HepG2 (cell line): ENCODE results near the gene LMCD1. TPM values are rescaled to one million over a fixed set of nuclear protein-coding genes. Genes with fewer than 3 reads are reported as not detected.

Experiments used
- ATAC-seq: fragments of 200-7000 bp; cut with Tn5 transposase; 3 replicates; pipeline ENCODE4 v1.9.1; 2020; ENCODE audit warnings: mild to moderate bottlenecking, moderate library complexity
- BruUV-seq: library from RNA; stranded (reverse); fragments of 400-500 nt; replicated peaks from 2 replicates; lab custom pipeline; 2021; lab: Mats Ljungman, UMichigan
- CTCF ChIA-PET: fragments of 300-600 bp; formaldehyde crosslinking; extraction: SDS; loops from one replicate; lab custom pipeline; 2021; ENCODE audit warnings: low total read pairs, inconsistent platforms, low intra/inter-chr PET ratio; lab: Yijun Ruan, JAX
- POLR2A ChIA-PET: fragments of 350-600 bp; sonication (Branson Sonifier 250); formaldehyde crosslinking; loops from one replicate; lab custom pipeline; 2020; ENCODE audit warnings: antibody characterized with exemption, inconsistent platforms; lab: Yijun Ruan, JAX
- DNase-seq: peaks from one replicate; pipeline ENCODE4 v3.0.0-alpha.2; 2015; ENCODE audit warnings: low spot score
- FAIRE-seq: peaks from 3 replicates; lab custom pipeline; 2011; peaks lifted over from hg19 to GRCh38; lab: Jason Lieb, UNC
- H2AFZ ChIP-seq: one replicate; pipeline ENCODE4 v1.6.1; 2011; ENCODE audit warnings: low read length, inconsistent platforms
- H3K27ac ChIP-seq: fragments of 300-600 bp; 3 replicates; pipeline ENCODE4 v1.8.0; 2011; ENCODE audit warnings: mixed run types, mild to moderate bottlenecking, mixed read lengths, low read length, inconsistent platforms; ENCODE audit not compliant: insufficient read depth; ENCODE audit errors: extremely low read length
- H3K27me3 ChIP-seq, 2 experiments: fragments of 200-600 bp in 1 of 2; 2 replicates in 1 of 2; 3 replicates in 1 of 2; pipeline versions ENCODE4 v1.6.0 to v1.8.0; 2011; ENCODE audit warnings: low read length in 2 of 2, mild to moderate bottlenecking in 2 of 2, moderate library complexity in 2 of 2, inconsistent platforms in 1 of 2; ENCODE audit not compliant: insufficient read depth in 2 of 2, control insufficient read depth in 1 of 2
- H3K36me3 ChIP-seq, 2 experiments: fragments of 200-600 bp in 1 of 2; replicated peaks in 1 of 2; 2 replicates in 1 of 2; 3 replicates in 1 of 2; pipeline versions ENCODE4 v1.5.1 to v1.8.0; 2011; ENCODE audit warnings: low read length in 2 of 2, inconsistent platforms in 1 of 2; ENCODE audit not compliant: insufficient read depth in 2 of 2, control insufficient read depth in 1 of 2
- H3K4me1 ChIP-seq: 2 replicates; pipeline ENCODE4 v1.5.1; 2012; ENCODE audit warnings: low read length, inconsistent platforms; ENCODE audit not compliant: insufficient read depth
- H3K4me2 ChIP-seq: 2 replicates; pipeline ENCODE4 v1.6.0; 2011; ENCODE audit warnings: low read depth, low read length, inconsistent platforms
- H3K4me3 ChIP-seq, 3 experiments: fragments of 200-600 bp in 1 of 3; sonication (generic), shearing (Covaris generic) in 1 of 3; replicated peaks in 1 of 3; 2 replicates each; pipeline ENCODE4 v1.5.1; 2011 to 2016; ENCODE audit warnings: low read length in 3 of 3, inconsistent platforms in 2 of 3, low read depth in 2 of 3, mild to moderate bottlenecking in 2 of 3, control low read depth in 1 of 3, mixed read lengths in 1 of 3; ENCODE audit not compliant: insufficient read depth in 1 of 3
- H3K79me2 ChIP-seq: one replicate; pipeline ENCODE4 v1.6.1; 2011; ENCODE audit warnings: low read length, inconsistent platforms; ENCODE audit not compliant: insufficient read depth
- H3K9ac ChIP-seq: 2 replicates; pipeline ENCODE4 v1.6.0; 2011; ENCODE audit warnings: mild to moderate bottlenecking, low read depth, low read length, inconsistent platforms; ENCODE audit not compliant: insufficient read depth
- H3K9me3 ChIP-seq: 2 replicates; pipeline ENCODE4 v1.5.1; 2012; ENCODE audit warnings: mild to moderate bottlenecking, low read length
- H4K20me1 ChIP-seq: 2 replicates; pipeline ENCODE4 v1.6.0; 2011; ENCODE audit warnings: inconsistent platforms, mild to moderate bottlenecking, low read length, moderate library complexity; ENCODE audit not compliant: insufficient read depth
- AHDC1 ChIP-seq: sonication (generic); formaldehyde crosslinking; IDR thresholded peaks from 2 replicates; pipeline ENCODE4 v1.5.1; 2020; ENCODE audit warnings: mild to moderate bottlenecking, missing genetic modification reagents, borderline replicate concordance
- AKAP8 ChIP-seq: sonication (generic); formaldehyde crosslinking; IDR thresholded peaks from 2 replicates; pipeline ENCODE4 v1.5.1; 2020; ENCODE audit warnings: mild to moderate bottlenecking, missing genetic modification reagents
- CEBPG ChIP-seq: IDR thresholded peaks from 2 replicates; pipeline ENCODE4 v1.6.1; 2016
- ELF3 ChIP-seq: IDR thresholded peaks from 2 replicates; pipeline ENCODE4 v1.6.1; 2016; ENCODE audit warnings: missing genetic modification reagents, missing compliant biosample characterization
- FOXP4 ChIP-seq: sonication (generic); formaldehyde crosslinking; IDR thresholded peaks from 2 replicates; pipeline ENCODE4 v1.4.0; 2020; ENCODE audit warnings: missing genetic modification reagents
- HMG20A ChIP-seq: IDR thresholded peaks from 2 replicates; pipeline ENCODE4 v1.6.1; 2016; ENCODE audit warnings: borderline replicate concordance
- LCORL ChIP-seq, 2 experiments: fragments of 450-650 bp in 1 of 2; sonication (generic) in 1 of 2; formaldehyde crosslinking in 1 of 2; IDR thresholded peaks; 2 replicates each; pipeline versions ENCODE4 v1.5.0 to v1.6.1; 2017 to 2020; ENCODE audit warnings: antibody characterized with exemption in 1 of 2, missing genetic modification reagents in 1 of 2
- NPAS2 ChIP-seq: sonication (generic); formaldehyde crosslinking; IDR thresholded peaks from 2 replicates; pipeline ENCODE4 v1.8.0; 2022; ENCODE audit warnings: mild to moderate bottlenecking, missing genetic modification reagents, borderline replicate concordance
- NR2F6 ChIP-seq, 2 experiments: IDR thresholded peaks; 2 replicates each; pipeline ENCODE4 v1.6.1; 2016; ENCODE audit warnings: antibody characterized with exemption in 1 of 2, mild to moderate bottlenecking in 1 of 2
- PHF21A ChIP-seq: sonication (generic); formaldehyde crosslinking; IDR thresholded peaks from 2 replicates; pipeline ENCODE4 v1.5.0; 2020; ENCODE audit warnings: mild to moderate bottlenecking, missing genetic modification reagents
- RARA ChIP-seq: IDR thresholded peaks from 2 replicates; pipeline ENCODE4 v1.6.1; 2016; ENCODE audit warnings: missing genetic modification reagents, missing compliant biosample characterization
- TEAD3 ChIP-seq: optimal IDR thresholded peaks from 2 replicates; pipeline ENCODE3; 2016; ENCODE audit warnings: borderline replicate concordance
- ZFY ChIP-seq: sonication (generic); formaldehyde crosslinking; IDR thresholded peaks from 2 replicates; pipeline ENCODE4 v1.4.0; 2020; ENCODE audit warnings: missing genetic modification reagents
- ZMYM4 ChIP-seq: sonication (generic); formaldehyde crosslinking; IDR thresholded peaks from 2 replicates; pipeline ENCODE4 v1.8.1; 2023; ENCODE audit warnings: mild to moderate bottlenecking, missing genetic modification reagents
- WGBS: methylation state at CpG from one replicate; pipeline ENCODE4 v1.1.6; 2017; ENCODE audit warnings: low lambda C conversion rate; 5-methylcytosine and 5-hydroxymethylcytosine counted together
- in situ Hi-C: cut with HindIII; loops from 2 replicates; pipeline ENCODE4 v1.10.0; 2017; ENCODE audit warnings: low pct_unique_long_range_greater_than_20kb; ENCODE audit not compliant: extremely low pct_ligation_motif_present
- intact Hi-C: fragments of 100-400 bp; cut with micrococcal nuclease; formaldehyde crosslinking; loops from one replicate; pipeline ENCODE4 v1.10.0; 2022; ENCODE audit not compliant: unreplicated experiment
- polyA plus RNA-seq, 8 experiments: library from polyadenylated mRNA; depleted of rRNA in 3 of 8; stranded (reverse) in 7 of 8; unstranded in 1 of 8; fragments of >200 nt; fragmentation: Illumina TruSeq in 4 of 8; extraction: Trizol in 4 of 8; gene quantifications; 2 replicates each; pipeline versions ENCODE4 v1.2.1 to v1.2.3, GENCODE V29; 2011 to 2016; ENCODE audit warnings: low read depth in 4 of 8, missing spikeins in 1 of 8, mixed read lengths in 1 of 8; ENCODE audit not compliant: insufficient read depth in 1 of 8
- total RNA-seq, 5 experiments: library from RNA; depleted of rRNA; stranded (reverse); fragments of >200 nt; fragmentation: Illumina TruSeq; extraction: Trizol; gene quantifications; 2 replicates each; pipeline ENCODE4 v1.2.3, GENCODE V29; 2016; ENCODE audit warnings: low read depth in 1 of 5

Gene LMCD1
- total and polyA plus RNA-seq, 2 of the 13 experiments (the other 11 are each of a cell fraction or from before 2014, with no cell fraction given) = 6.2 to 7.1 TPM

GRCh38 chr3:8529181-8529637 lies 27.6 kb downstream of the LMCD1 start:
- H3K79me2 ChIP-seq = no peaks in the 10 kb centered on the region
- peak overlapping the region; percentile 55 for H3K4me2 ChIP-seq
- H3K36me3 ChIP-seq = no peaks in the 10 kb centered on the region
- ChIA-PET CTCF (no interaction called here), POLR2A (interaction anchor here (1.0 to 2.4 kb wide), 3 partner anchors 27 to 85 kb away, joined by 3 to 16 read pairs (median 4); partner anchors contain the start of gene LMCD1)
- H3K27me3 ChIP-seq = no peaks in the 10 kb centered on the region
- no peak overlapping the region for H3K4me3 ChIP-seq
- peaks cover 53% of the 10 kb centered on the region for H3K4me1 ChIP-seq
- H3K27ac ChIP-seq = peak overlapping the region; percentile 50
- in situ Hi-C loops = no loop called here
- BruUV-seq = no TSS peak
- H3K9ac ChIP-seq = no peak overlapping the region
- H3K9me3 ChIP-seq = no peaks in the 10 kb centered on the region
- intact Hi-C loops = no loop called here
- peak; percentile 94 for ATAC-seq
- peak; percentile 72 for FAIRE-seq
- peak; percentile 59 for DNase-seq
- 19% methylated on average over 9 of the region's 9 CpGs for WGBS
- H2AFZ ChIP-seq = no peak overlapping the region
- no peaks in the 10 kb centered on the region for H4K20me1 ChIP-seq
- no peak for TF ChIP-seq NPAS2 (CRISPR knock-in tag)
- peak; percentile 60 for TF ChIP-seq CEBPG
- 0 out of 2 replicates have a peak, but pooled peaks have one; percentile 32 for TF ChIP-seq PHF21A
- no peak for TF ChIP-seq LCORL (IDR thresholded peaks at IDR 0.05)
- TF ChIP-seq LCORL (CRISPR knock-in tag; IDR thresholded peaks at IDR 0.05) = peak; percentile 44; the same call in 1 of the 2 replicates
- TF ChIP-seq ELF3 (CRISPR knock-in tag) = 0 out of 2 replicates have a peak, but pooled peaks have one; percentile 13
- TF ChIP-seq NR2F6 (IDR thresholded peaks at IDR 0.05) = peak; percentile 40; the same call in 1 of the 2 replicates
- no peak for TF ChIP-seq NR2F6 (CRISPR knock-in tag; IDR thresholded peaks at IDR 0.05)
- peak; percentile 71 for TF ChIP-seq ZMYM4 (CRISPR knock-in tag)
- peak; percentile 68; the same call in 1 of the 2 replicates for TF ChIP-seq AHDC1
- no peak for TF ChIP-seq AKAP8
- peak; percentile 34; the same call in 1 of the 2 replicates for TF ChIP-seq ZFY (CRISPR knock-in tag)
- TF ChIP-seq TEAD3 = peak; percentile 51
- 0 out of 2 replicates have a peak, but pooled peaks have one; percentile 21 for TF ChIP-seq FOXP4
- 0 out of 2 replicates have a peak, but pooled peaks have one; percentile 11 for TF ChIP-seq HMG20A (CRISPR knock-in tag)
- TF ChIP-seq RARA (CRISPR knock-in tag) = 0 out of 2 replicates have a peak, but pooled peaks have one; percentile 7
